ENCODE measurements around the gene PRKAG2.

The PRKAG2 gene

GRCh38 chr7:151812967-151813366, 63.9 kb downstream of the PRKAG2 start:
- H3K4me3 ChIP-seq (ENCODE audit: low read depth, low read length), result no peak overlapping the region
- no peak overlapping the region for H3K27ac ChIP-seq (ENCODE audit: low read depth, low read length)
- peaks cover 24% of the 10 kb centered on the region for H3K27me3 ChIP-seq (ENCODE audit: control insufficient read depth, insufficient read depth, low read length)
- H3K4me1 ChIP-seq (ENCODE audit: control insufficient read depth, insufficient read depth, low read length), result peaks cover 18% of the 10 kb centered on the region
- H3K9ac ChIP-seq (ENCODE audit: low read length), result no peak overlapping the region
- H3K36me3 ChIP-seq (ENCODE audit: control insufficient read depth, insufficient read depth, low read length), result no peaks in the 10 kb centered on the region
- H3K9me3 ChIP-seq (ENCODE audit: control insufficient read depth, insufficient read depth, low read depth, low read length), result no peaks in the 10 kb centered on the region

- Histone ChIP-seq H3K9ac (ENCODE audit: low read length) (no peak overlapping the region), H3K4me3 (ENCODE audit: low read depth, low read length) (no peak overlapping the region), H3K36me3 (ENCODE audit: control insufficient read depth, insufficient read depth, low read length) (no peaks in the 10 kb centered on the region), H3K9me3 (ENCODE audit: control insufficient read depth, insufficient read depth, low read depth, low read length) (no peaks in the 10 kb centered on the region), H3K27me3 (ENCODE audit: control insufficient read depth, insufficient read depth, low read length) (peaks cover 22% of the 10 kb centered on the region), H3K27ac (ENCODE audit: low read depth, low read length) (no peak overlapping the region), H3K4me1 (ENCODE audit: control insufficient read depth, insufficient read depth, low read length) (peaks cover 18% of the 10 kb centered on the region)
These were observed 66.3 kb downstream of the PRKAG2 start for GRCh38 chr7:151810441-151811232.

GRCh38 chr7:151809864-151810170, 67.1 kb downstream of the PRKAG2 start:
- Histone ChIP-seq H3K36me3 (ENCODE audit: control insufficient read depth, insufficient read depth, low read length) (no peaks in the 10 kb centered on the region), H3K4me3 (ENCODE audit: low read depth, low read length) (no peak overlapping the region), H3K9me3 (ENCODE audit: control insufficient read depth, insufficient read depth, low read depth, low read length) (no peaks in the 10 kb centered on the region), H3K27ac (ENCODE audit: low read depth, low read length) (no peak overlapping the region), H3K9ac (ENCODE audit: low read length) (no peak overlapping the region), H3K4me1 (ENCODE audit: control insufficient read depth, insufficient read depth, low read length) (peaks cover 15% of the 10 kb centered on the region), H3K27me3 (ENCODE audit: control insufficient read depth, insufficient read depth, low read length) (peaks cover 15% of the 10 kb centered on the region)

- Histone ChIP-seq H3K9ac (ENCODE audit: low read length) (no peak overlapping the region), H3K27ac (ENCODE audit: low read depth, low read length) (no peak overlapping the region)
These were observed 67.6 kb downstream of the PRKAG2 start for GRCh38 chr7:151809146-151809863.

GRCh38 chr7:151808400-151809145, 68.3 kb downstream of the PRKAG2 start:
- Histone ChIP-seq H3K27ac (ENCODE audit: low read depth, low read length) (no peak overlapping the region), H3K27me3 (ENCODE audit: control insufficient read depth, insufficient read depth, low read length) (peaks cover 2% of the 10 kb centered on the region), H3K9ac (ENCODE audit: low read length) (no peak overlapping the region)

More at GRCh38 chr7:151809146-151809863, 67.6 kb downstream of the PRKAG2 start:
- peaks cover 10% of the 10 kb centered on the region for H3K27me3 ChIP-seq (ENCODE audit: control insufficient read depth, insufficient read depth, low read length)
- H3K4me3 ChIP-seq (ENCODE audit: low read depth, low read length), result no peak overlapping the region
- H3K4me1 ChIP-seq (ENCODE audit: control insufficient read depth, insufficient read depth, low read length), result peaks cover 10% of the 10 kb centered on the region
- H3K36me3 ChIP-seq (ENCODE audit: control insufficient read depth, insufficient read depth, low read length), result no peaks in the 10 kb centered on the region
- H3K9me3 ChIP-seq (ENCODE audit: control insufficient read depth, insufficient read depth, low read depth, low read length), result no peaks in the 10 kb centered on the region

GRCh38 chr7:151807846-151808245, 69.1 kb downstream of the PRKAG2 start:
- H3K4me3 ChIP-seq (ENCODE audit: low read depth, low read length), result no peak overlapping the region
- H3K9ac ChIP-seq (ENCODE audit: low read length), result no peak overlapping the region
- no peaks in the 10 kb centered on the region; the same call in 1 of the 2 replicates for H3K27me3 ChIP-seq (ENCODE audit: control insufficient read depth, insufficient read depth, low read length)
- H3K27ac ChIP-seq (ENCODE audit: low read depth, low read length), result no peak overlapping the region
- H3K4me1 ChIP-seq (ENCODE audit: control insufficient read depth, insufficient read depth, low read length), result no peaks in the 10 kb centered on the region
- no peaks in the 10 kb centered on the region for H3K9me3 ChIP-seq (ENCODE audit: control insufficient read depth, insufficient read depth, low read depth, low read length)
- no peaks in the 10 kb centered on the region for H3K36me3 ChIP-seq (ENCODE audit: control insufficient read depth, insufficient read depth, low read length)

More at GRCh38 chr7:151808400-151809145, 68.3 kb downstream of the PRKAG2 start:
- no peaks in the 10 kb centered on the region for H3K9me3 ChIP-seq (ENCODE audit: control insufficient read depth, insufficient read depth, low read depth, low read length)
- no peaks in the 10 kb centered on the region for H3K36me3 ChIP-seq (ENCODE audit: control insufficient read depth, insufficient read depth, low read length)
- no peak overlapping the region for H3K4me3 ChIP-seq (ENCODE audit: low read depth, low read length)
- peaks cover 3% of the 10 kb centered on the region for H3K4me1 ChIP-seq (ENCODE audit: control insufficient read depth, insufficient read depth, low read length)

GRCh38 chr7:151806952-151807775, 69.8 kb downstream of the PRKAG2 start:
- Histone ChIP-seq H3K9ac (ENCODE audit: low read length) (no peak overlapping the region), H3K27me3 (ENCODE audit: control insufficient read depth, insufficient read depth, low read length) (no peaks in the 10 kb centered on the region; the same call in 1 of the 2 replicates)

GRCh38 chr7:151806204-151806603, 70.7 kb downstream of the PRKAG2 start:
- no peaks in the 10 kb centered on the region; the same call in 1 of the 2 replicates for H3K27me3 ChIP-seq (ENCODE audit: control insufficient read depth, insufficient read depth, low read length)
- H3K4me3 ChIP-seq (ENCODE audit: low read depth, low read length), result no peak overlapping the region
- H3K9me3 ChIP-seq (ENCODE audit: control insufficient read depth, insufficient read depth, low read depth, low read length), result no peaks in the 10 kb centered on the region
- H3K27ac ChIP-seq (ENCODE audit: low read depth, low read length), result no peak overlapping the region
- no peaks in the 10 kb centered on the region for H3K36me3 ChIP-seq (ENCODE audit: control insufficient read depth, insufficient read depth, low read length)
- H3K9ac ChIP-seq (ENCODE audit: low read length), result no peak overlapping the region
- H3K4me1 ChIP-seq (ENCODE audit: control insufficient read depth, insufficient read depth, low read length), result no peaks in the 10 kb centered on the region

More at GRCh38 chr7:151806952-151807775, 69.8 kb downstream of the PRKAG2 start:
- no peak overlapping the region for H3K27ac ChIP-seq (ENCODE audit: low read depth, low read length)
- no peaks in the 10 kb centered on the region for H3K4me1 ChIP-seq (ENCODE audit: control insufficient read depth, insufficient read depth, low read length)
- no peak overlapping the region for H3K4me3 ChIP-seq (ENCODE audit: low read depth, low read length)
- no peaks in the 10 kb centered on the region for H3K9me3 ChIP-seq (ENCODE audit: control insufficient read depth, insufficient read depth, low read depth, low read length)
- no peaks in the 10 kb centered on the region for H3K36me3 ChIP-seq (ENCODE audit: control insufficient read depth, insufficient read depth, low read length)

- Histone ChIP-seq H3K27me3 (ENCODE audit: control insufficient read depth, insufficient read depth, low read length) (no peaks in the 10 kb centered on the region; the same call in 1 of the 2 replicates), H3K4me1 (ENCODE audit: control insufficient read depth, insufficient read depth, low read length) (no peaks in the 10 kb centered on the region), H3K9me3 (ENCODE audit: control insufficient read depth, insufficient read depth, low read depth, low read length) (no peaks in the 10 kb centered on the region), H3K9ac (ENCODE audit: low read length) (no peak overlapping the region), H3K4me3 (ENCODE audit: low read depth, low read length) (no peak overlapping the region), H3K36me3 (ENCODE audit: control insufficient read depth, insufficient read depth, low read length) (no peaks in the 10 kb centered on the region), H3K27ac (ENCODE audit: low read depth, low read length) (no peak overlapping the region)
These were observed 71.7 kb downstream of the PRKAG2 start for GRCh38 chr7:151805191-151805590.

GRCh38 chr7:151804756-151805155, 72.2 kb downstream of the PRKAG2 start:
- no peaks in the 10 kb centered on the region; the same call in 1 of the 2 replicates for H3K27me3 ChIP-seq (ENCODE audit: control insufficient read depth, insufficient read depth, low read length)
- H3K36me3 ChIP-seq (ENCODE audit: control insufficient read depth, insufficient read depth, low read length), result no peaks in the 10 kb centered on the region
- no peaks in the 10 kb centered on the region for H3K4me1 ChIP-seq (ENCODE audit: control insufficient read depth, insufficient read depth, low read length)
- H3K27ac ChIP-seq (ENCODE audit: low read depth, low read length), result no peak overlapping the region
- H3K9me3 ChIP-seq (ENCODE audit: control insufficient read depth, insufficient read depth, low read depth, low read length), result no peaks in the 10 kb centered on the region
- no peak overlapping the region for H3K4me3 ChIP-seq (ENCODE audit: low read depth, low read length)
- H3K9ac ChIP-seq (ENCODE audit: low read length), result no peak overlapping the region
